CD4-positive, alpha-beta T cell treated with Interleukin-12 subunit alpha and Interleukin-12 subunit beta, for 1 hour (primary cell): Measurements from ENCODE around the gene ASPG.

ENCODE experiments used
- DNase-seq: peaks from one replicate; pipeline ENCODE4 v3.0.0-alpha.2; 2020

Gene ASPG

DNA sequence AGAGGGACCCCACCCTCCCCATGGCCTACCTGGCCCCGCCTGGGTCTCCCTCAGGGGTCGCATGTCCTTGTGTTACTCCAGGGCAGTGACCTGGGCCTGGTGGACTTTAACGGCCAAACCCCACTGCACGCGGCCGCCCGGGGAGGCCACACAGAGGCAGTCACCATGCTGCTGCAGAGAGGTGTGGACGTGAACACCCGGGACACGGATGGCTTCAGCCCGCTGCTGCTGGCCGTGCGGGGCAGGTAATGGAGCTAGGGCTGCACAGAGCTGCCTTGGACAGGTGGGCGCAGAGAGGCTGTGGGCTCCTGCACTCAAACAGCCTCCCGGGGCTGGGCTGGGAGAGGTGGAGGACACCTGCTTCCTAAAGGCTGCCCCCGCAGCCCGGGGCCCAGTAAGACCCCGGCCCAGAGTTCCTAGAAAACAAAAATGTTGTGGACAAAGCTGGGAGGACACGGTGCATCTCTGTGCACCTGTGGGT is 21.6 kb downstream of the ASPG start:
- DNase-seq: no peak

DNA sequence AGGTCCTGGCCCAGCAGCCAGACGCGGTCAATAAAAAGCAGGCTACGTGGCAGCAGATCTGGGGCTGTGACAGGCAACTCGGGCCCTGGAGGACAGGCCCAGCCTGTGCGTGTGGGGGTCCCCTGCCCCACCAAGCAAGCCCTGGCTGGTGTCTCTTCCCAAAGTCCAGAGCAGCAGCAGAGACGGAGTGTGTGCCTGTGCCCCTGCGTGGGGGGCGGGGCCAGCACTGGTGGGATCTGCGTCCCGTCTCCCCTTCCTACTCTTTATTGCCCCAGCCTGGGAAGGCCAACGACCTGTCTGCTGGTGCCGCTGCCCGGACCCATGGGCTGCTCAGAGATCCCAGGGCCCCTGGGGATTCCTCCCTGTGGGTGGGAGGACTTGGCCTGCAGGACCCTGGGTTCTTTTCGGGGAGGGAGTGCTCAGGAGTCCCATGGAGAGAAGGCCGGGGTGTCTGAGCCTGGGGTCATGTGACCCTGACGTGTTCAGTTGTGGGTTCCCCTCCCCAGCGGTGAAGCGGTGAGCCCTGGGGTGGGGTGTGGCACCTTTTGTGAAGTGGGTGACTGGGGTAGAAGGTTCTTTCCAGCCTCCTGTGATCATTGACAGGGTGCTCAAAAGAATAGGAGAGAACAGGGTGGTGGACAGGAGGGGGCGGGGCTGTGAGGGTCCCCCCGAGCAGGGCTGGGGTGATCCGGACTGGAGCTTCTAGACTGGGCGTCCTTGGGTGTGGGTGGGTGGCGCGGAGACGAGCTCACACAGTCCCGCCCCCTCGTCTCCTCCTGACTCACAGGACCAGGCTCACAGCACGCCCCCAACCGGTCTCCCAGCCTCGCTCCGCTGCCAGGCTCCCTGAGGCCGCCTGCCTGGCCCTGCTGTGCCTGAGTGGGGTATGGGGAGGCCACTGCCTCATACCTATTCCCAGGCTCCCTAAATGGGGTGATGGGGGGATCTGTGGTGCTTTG is 22.4 kb downstream of the ASPG start:
- DNase-seq: no peak

DNA sequence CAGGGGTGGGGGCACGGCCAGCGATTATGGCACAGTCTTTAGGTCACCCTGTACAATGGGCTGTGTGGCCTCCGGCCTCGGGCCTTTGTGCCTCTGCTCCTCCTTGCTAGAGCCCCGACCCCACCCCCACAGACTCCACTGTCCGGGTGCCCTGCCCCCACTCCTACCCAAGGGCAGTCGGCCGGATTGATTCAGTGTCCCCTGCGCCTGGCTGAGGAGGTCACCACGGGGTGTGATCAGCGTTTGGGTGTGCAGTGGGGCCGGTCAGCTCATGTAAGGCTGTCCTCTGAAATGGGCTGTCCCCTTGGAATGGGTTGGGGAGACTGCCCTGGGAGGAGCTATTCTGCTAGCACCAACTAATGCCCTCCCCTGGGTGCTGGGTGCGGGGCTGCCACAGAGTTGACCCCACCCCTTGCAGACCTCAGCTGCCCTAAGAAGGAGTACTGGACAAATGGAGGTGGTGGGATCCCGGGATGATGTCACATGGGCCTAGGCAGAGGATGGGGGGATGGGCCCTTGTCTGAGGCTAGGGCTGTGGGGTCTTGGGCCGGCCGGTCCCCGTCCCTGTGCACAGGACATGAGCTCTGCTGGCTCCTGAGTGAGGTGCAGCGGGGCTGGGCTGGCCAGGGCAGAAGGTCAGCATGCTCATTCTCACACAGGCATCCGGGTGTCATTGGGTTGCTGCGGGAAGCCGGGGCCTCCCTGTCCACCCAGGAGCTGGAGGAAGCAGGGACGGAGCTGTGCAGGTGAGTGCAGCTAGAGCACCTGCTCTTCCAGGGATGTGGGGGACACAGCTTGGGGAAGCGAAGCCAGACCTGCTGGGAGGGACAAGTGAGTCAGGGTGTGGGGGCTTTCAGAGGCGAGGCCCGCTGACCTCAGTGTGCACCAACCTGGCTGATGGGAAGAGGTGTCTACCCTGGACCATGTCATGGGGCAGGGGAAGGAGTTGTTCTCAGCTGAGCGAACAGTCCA is 23.4 kb downstream of the ASPG start:
- DNase-seq: no peak

DNA sequence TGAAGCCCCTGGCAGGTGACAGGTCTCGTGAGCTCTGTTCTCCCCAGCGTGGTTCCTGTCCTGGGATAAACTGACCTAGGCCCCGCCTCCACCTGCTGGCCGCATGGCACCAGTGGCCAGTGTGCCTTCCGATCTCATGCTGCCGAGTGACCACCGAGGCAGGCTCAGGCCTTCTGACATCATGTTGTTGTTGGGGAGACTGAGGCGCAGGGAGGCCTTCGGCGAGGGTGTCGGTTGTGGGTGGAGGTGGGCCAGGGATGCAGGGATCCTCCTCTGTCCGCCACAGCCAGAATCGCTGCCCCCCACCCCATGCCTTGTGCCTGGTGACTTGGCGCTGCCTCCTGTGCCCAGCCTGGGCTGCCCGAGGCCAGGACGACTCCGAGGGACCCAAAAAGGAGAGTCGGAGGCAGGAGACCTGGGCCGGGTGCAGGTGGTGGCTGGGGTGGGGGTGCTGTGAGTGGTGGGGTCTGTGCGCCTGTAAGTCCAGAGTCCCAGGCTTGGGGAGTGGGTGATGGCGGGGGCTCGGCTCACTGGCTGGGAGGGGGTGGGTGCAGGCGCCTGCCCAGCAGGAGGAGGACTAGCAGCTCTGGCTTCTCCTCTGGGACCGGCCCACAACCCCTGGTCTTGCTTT is 24.3 kb downstream of the ASPG start:
- no peak for DNase-seq

DNA sequence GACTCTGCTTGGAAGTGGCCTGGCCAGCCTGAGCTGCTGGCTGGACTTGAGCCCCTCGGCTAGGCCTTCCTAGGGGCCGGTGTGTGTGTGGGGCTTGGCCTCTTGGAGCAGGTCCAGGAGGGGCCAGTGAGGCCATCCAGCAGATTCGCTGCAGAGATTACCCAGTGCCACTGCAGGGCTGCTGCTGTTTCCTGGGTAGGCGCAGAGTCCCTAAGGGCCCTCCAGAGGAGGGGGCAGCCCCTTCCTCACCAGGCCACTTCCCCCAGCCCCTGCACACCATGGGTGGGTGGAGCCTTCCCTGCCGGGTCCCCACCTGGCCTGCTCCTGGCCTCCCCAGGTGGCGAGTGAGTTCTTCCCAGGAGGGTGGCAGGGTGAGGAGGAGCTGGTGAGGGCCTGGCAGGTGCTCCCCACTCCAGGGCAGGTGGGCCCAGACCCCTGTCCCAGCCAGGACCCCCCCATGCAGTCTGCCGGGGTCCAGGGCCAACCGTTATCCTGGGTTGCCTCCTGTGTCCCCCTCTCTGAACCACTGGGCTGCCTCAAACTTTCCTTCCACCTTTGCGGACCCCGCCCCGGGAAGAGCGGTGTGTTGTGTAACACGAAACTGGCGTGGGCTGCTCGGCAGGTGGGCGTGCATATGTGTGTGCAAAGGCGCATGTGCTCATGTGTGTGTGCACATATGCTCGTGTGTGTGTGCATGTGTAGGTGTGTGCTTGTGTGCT is 25.1 kb downstream of the ASPG start:
- no peak for DNase-seq

DNA sequence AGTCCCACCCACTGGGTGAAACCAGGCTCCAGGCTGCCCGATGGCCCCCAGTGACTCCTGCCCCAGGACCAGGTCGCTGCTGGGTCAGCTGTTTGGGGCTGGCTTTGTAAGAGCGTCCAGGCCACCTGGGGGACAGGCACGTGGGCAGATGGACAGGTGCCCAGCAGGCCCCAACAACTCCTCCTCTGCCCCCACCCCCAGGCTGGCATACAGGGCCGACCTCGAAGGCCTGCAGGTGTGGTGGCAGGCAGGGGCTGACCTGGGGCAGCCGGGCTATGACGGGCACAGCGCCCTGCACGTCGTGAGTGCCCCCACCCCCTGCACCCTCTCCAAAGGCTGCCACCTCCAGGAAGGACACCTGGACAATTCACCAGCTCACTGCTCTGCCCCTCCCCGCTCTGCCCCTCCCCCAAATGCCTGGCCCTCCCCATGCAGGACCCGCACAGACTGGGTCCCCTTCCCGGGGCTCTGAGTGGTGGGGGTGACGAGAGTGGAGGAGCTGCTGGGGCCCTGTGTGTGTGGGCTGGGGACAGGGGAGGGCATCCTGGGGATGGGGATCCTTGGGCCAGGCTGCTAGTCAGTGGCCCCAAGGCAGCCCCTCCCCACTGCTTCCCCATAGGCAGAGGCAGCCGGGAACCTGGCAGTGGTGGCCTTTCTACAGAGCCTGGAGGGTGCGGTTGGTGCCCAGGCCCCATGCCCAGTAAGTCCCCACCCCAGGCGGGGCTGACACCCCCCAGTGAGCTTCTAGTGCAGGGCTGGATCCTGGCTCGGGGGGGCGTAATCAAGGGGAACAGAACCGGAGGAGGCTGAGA is 26.0 kb downstream of the ASPG start:
- no peak for DNase-seq

DNA sequence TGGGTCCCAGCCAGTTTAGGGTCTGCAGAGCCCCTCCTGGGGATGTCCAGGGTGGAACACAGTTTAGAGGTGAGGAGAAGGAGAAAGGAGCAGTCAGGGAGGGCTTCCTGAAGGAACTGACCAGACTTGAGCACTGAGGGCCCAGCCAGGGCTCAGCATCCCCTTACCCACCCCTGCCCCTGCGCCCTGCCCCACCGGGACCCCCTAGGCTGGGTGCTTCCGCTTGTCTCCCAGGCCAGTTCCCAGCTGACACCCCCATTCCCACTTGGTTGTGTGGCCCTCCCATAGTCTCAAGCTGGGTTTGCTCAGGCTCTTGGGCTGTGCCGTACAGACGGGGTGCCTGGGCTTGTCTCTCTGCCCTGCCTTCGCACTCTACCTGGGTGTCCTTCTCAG is 26.6 kb downstream of the ASPG start:
- DNase-seq: no peak

DNA sequence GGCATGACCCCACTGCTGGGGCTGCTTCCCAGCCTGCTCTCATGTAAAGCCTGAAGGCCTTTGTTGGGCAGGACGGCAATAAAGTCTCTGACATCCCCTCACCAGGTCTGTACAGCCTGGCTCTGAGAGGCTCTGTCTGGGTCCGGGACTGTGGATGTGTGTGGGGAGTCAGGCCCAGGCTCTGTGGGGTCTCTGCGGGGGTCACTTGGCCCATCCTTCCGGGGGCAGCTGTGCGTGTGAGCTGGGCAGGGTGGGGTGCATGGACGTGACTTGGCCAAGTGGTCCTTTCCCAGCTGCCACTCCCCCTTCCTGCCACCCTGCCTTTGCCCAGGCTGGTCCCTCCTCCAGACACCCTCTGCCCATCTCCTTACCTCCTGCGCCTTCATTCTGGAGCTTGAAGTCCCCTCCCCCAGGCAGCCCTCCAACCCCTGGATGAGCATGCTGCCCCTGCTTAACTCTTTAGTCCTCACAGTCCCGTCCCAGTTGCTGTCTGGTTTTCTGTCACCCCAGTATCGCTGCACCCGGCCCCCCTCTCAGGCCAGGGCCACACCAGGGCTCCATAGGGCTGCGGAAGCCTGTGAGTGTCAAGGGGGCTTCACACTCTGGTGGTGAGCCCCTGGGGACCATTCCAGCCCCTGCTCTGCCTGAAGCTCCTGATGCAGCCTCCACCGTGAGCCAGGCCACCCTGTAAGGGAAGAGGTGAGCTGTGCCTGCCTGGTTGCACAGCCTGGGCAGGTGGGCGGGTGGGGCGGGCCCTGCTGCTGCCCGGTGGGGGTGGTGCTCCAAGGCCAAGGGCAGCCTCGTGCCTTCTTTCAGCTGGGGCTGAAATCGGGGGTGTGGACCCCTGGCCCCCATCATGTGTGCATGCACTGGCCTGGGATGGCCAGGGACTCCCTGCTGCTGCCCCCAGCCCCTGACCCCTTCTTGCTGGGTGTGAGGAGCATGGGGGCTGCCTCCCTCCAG is 27.4 kb downstream of the ASPG start:
- no peak for DNase-seq

DNA sequence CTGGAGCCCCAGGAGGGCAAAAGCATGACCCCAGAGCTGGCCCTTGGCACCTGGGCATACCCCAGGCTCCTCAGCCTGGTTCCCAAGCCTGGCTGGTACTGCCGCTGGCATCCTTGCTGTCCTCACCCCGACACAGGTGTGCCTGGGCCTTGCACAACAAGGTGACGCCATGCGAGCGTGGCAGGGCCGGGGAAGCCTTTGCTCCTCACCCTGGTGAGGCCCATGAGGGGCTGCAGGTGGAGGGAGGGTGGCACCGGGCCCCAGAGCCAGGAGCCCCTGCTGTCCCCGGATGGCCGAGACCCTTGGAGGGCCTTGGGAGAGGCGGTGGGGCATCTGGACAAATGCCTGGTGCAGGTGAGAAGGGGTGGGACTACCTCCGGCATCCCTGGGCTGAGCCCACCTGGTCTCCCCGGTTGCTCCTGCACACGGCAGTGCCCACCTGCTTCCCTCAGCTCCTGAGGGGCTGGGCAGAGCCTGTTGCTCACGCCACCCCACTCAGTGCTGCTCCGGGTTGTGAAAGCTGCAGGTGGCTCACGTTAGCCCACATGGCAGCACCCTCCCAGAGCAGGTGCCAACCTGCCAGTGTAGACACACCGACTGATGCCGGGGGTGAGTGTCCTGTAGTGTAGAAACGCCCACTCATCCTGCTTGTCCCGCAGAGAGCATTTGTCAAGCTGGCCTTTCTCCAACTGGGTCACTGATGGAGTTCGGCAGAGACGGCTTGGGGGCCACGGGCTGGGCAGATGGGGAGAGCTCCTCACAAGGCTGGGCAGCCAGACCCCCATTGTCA is 28.3 kb downstream of the ASPG start:
- no peak for DNase-seq

DNA sequence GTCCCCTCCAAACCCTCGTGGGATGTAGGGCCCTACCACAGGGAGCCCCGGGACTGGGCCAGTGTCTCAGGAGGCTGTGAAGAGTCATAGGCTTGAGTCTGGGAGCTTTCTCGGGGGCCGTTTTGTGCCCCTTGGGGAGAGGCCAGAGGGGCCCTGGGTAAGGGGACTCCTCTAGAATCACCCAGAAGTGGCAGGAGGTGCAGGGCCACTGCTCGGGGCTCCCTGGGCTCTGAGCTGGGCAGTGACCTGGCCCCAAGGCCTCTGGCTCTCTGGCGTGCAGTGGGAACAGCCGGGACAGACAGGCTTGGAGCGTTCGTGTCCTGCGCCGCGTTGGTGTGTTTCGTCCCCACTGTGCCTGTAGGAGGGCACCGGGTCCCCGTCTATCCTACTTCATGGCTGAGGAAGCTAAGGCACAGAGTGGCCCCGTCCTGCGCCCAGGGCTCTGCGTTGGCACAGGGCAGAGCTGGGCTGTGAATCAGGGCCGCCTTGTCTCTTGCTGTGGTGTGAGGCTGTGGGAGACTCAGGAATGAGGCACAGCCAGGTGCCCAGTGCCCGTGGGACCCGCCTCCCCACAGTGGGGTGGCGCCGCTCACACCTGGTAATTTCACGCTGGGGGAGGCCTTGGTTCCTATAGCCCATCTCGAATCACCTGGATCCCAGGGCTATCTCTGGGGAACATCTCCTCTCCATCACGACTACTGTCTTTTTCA is 29.1 kb downstream of the ASPG start:
- no peak for DNase-seq

DNA sequence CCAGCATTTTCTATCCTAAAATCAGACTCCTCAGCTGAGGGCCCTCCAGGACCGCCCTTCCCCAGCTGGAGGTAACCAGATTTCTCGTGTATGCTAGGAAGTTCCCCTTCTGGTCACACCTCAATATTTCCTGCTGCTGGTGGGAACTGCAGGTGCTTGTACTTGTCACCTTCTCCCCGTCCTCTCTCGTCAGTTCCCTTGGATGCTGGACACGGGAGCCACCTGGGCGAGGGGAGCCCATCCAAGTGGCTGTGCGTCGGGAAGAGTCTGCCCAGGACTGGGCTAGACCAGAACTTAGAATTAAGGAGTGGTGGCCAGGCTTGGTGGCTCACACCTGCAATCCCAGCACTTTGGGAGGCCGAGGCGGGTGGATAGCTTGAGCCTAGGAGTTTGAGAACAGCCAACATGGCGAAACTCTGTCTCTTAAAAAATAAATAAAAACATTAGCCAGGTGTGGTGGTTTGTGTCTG is 29.7 kb downstream of the ASPG start:
- DNase-seq: no peak

DNA sequence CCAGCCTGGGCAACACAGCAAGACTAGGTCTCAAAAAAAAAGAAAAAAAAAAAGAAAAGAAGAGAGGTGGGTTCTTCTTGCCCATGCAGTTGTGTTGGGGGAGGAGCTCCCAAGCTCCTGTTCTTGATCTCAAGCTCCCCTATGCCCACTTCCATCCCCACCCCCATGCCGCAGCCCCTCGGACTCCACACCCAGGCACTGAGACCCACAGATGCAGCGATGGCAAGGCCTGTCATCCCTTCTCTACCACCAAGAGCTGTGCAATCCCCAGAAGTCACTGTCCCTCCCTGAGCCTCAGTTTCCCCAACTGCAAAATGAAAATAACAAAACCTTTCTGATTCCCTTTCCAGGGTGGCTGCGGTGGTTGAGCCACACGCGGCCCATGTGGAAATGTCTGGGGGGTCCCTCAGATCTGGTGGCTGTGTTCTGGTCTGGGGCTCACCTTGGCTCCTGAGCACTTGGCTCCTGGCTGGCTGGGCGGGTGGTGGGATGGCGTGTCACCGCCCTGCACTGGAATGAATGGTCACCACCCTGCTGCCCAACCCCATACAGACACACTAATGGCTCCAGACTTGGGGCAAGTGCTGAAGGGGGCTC is 30.3 kb downstream of the ASPG start:
- DNase-seq: no peak

DNA sequence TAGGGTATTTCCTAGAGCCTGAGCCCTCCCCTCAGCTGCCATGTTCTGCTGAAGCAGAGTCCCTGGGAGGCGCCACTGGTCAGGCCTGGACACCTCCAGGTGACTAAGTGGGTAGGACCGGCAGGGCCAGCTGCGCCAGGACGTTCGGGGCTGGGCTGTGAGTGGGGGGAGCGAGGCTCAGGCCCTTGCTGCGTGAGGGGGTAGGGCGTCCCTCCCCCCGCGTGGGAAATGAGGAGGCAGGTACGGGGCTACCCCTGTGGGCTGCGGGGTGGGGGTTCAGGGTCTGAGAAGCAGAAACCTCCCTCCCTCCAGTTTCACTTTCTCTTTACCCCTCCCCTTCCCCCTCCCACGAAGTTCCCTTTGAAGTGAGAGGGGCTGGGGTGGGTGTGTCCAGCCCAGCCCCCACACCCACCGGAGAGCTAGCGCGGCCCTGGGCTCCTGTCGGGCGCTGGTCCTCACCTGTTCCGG is 30.8 kb downstream of the ASPG start:
- DNase-seq: no peak

DNA sequence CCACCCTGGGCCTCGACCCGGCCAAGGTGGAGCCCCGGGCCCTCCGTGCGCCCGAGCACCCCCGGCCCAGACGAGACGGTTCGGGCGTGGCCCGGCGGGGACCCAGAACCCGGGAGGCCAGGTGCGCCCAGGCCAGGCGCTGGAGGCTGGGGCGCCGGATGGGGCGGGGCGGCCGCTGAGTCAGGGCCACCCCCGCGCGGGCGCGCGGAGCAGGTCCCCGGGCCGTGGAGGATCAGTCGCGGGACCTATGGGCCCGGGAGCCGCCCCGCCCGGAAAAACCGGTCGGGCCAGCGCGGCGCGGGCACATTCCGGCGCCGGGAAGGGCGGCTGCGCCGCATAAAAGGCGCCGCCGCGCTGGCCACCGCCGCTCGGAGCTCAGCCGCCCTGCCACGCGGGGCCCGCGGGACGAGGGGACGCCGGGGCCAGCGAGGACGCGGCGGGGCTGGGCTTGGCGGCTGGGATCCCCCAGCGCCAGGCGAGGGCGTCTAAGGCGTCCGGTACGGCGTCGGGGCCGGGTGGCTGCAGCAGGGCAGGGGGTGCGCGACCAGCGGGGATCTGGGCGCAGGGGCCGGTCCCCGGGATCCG is 31.3 kb downstream of the ASPG start:
- no peak for DNase-seq

DNA sequence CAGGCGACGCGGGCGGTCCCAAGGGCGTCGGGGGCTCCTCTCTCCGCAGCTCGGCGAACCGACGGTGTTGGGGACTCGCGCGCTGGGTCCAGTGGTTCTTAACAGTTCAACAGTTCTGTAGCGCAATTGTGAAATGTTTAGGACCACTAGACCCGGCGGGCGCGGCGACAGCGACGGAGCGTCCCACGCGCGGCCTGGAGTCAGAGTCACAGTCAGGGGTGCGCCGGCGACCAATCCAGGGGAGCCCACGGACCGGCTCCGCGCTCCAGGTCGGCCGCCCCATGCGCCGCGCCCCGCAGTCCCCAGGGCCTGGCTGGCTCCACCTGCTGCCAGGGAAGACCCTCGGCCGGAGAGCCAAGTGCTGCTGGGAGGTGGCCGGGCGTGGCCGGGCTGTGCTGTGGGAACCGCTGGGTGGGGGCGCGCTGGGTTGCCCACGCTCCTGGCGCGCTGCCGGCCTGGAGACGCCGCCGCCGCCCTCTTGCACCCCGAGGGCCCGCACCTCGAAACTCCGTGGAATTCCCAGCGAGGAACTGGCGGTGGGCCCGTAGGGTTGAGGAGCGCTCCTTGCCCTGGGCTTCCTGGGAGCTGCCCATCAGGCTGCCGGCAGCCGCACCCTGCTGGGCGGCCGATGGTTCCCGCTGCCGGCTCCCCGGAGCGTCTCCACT is 32.0 kb downstream of the ASPG start:
- no peak for DNase-seq

DNA sequence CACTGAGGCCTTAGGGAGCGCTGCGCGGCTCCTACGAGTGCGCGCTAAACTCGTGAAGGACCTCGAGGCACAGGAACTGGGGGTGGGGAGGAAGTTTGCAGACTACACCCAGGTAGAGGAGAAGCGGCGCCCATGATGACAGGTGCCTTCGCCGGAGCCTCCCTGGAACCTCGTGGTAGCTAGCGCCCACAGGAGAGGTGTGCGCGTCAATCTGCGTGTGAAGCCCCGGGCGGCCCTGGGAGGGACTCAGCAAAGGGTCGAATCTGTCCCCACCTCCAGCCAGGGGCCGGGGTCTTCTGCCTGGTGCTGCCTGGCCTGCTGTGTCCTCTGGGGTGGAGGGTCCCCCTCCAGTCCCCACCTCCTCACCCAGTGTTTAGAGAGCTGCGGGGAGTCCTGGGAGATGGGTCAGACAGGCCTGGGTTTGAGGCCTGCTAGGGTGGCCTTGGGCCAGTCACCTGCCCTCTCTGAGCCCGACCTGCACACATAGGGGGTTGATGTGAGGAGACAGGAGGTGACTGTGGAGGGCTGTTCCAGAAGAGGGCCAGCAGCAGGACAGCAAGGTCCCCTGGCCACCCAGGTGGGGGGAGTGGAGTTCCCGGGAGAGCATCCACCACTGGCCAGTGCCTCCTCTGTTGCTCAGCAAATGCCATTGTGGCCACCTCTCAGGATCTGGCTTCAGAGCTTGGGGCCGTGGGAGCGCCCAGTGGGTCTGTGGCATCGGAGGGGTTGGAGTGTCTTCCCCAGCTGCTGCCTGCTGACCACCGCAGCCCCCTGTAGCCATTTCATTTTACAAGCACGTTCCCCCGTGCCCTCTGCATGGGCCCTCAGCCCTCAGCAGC is 32.7 kb downstream of the ASPG start:
- no peak for DNase-seq
